ENCODE results near the gene HOOK2.

DNA sequence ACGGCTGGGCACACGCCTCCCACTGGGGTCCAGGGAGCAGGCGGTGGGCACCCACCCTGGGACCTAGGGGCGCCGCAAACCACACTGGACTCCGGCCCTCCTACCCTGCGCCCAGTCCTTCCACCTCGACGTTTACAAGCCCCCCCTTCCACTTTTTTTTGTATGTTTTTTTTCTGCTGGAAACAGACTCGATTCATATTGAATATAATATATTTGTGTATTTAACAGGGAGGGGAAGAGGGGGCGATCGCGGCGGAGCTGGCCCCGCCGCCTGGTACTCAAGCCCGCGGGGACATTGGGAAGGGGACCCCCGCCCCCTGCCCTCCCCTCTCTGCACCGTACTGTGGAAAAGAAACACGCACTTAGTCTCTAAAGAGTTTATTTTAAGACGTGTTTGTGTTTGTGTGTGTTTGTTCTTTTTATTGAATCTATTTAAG is 17.5 kb upstream of the HOOK2 start:
- TF ChIP-seq POLR2A (IDR thresholded peaks at IDR 0.05): no peak
- no peak for TF ChIP-seq CTCF (IDR thresholded peaks at IDR 0.05)
